NCI-H526 treated with DMSO at 0.1 percent for 48 hours (cell line): ENCODE measurements around the gene PCBP4.
A peak's percentile ranks its signal among the peaks of the same experiment; 100 is the strongest.
"Not testable (repeated sequence)": the region's sequence is repeated elsewhere in the genome, so short reads cannot be mapped to it uniquely, and the experiment has no call there.

ENCODE experiments used
- DNase-seq: peaks from one replicate; lab custom pipeline; 2025; lab: John Stamatoyannopoulos, UW

PCBP4 gene

DNA sequence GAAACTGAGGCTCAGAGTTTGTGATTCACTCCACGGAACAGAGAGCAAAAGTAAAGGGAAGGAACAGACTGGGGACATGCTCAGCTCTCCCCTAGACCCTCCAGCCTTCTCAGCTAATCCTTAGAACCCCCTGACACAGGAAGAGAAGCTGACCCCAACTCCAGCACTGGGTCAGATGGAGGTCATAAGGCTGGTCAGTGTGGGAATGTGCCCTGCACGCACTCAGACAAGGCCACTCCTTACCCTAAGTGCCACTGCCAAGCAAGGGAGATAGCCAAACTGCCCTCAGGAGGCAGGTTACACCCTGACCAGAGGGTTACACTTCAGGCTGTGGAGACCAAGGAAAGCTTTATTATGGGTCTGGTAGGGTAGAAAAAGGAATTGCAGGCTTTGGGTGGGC is 27.3 kb upstream of the PCBP4 start:
- no peak for DNase-seq

DNA sequence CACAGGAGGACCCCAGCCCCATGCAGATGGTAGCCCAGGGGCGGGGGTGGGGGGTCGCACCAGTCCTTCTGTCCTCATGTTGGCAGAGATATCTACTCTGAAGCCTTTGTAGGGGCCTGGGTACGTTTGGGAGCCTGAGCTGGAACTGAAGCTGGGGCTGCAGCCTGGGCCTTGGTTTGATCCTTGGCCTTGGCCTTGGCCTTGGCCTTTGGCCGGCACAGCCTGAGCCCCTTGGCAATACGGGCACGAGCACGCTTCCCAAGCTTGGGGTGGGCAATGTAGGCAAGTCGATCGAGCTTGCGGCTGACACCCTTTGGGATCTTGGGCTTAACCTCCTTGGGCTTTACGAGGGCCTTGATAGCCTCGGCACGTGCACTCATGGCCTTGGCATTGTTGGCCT is 26.4 kb upstream of the PCBP4 start:
- not testable (repeated sequence) for DNase-seq

GRCh38 chr3:51992017-51992682 is 24.9 kb upstream of the PCBP4 start:
- DNase-seq: no peak

DNA sequence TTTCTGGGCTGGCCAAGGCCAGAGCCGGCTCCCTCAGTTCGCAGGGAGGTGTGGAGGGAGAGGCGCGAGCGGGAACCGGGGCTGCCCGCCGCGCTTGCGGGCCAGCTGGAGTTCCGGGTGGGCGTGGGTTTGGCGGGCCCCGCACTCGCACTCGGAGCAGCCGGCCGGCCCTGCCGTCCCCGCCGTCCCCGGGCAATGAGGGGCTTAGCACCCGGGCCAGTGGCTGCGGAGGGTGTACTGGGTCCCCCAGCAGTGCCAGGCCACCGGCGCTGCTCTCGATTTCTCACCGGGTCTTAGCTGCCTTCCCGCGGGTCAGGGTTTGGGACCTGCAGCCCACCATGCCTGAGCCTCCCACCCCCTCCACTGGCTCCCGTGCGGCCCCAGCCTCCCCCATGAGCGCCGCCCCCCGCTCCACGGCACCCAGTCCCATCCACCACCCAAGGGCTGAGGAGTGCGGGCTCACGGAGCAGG is 23.3 kb upstream of the PCBP4 start:
- not testable (repeated sequence) for DNase-seq

DNA sequence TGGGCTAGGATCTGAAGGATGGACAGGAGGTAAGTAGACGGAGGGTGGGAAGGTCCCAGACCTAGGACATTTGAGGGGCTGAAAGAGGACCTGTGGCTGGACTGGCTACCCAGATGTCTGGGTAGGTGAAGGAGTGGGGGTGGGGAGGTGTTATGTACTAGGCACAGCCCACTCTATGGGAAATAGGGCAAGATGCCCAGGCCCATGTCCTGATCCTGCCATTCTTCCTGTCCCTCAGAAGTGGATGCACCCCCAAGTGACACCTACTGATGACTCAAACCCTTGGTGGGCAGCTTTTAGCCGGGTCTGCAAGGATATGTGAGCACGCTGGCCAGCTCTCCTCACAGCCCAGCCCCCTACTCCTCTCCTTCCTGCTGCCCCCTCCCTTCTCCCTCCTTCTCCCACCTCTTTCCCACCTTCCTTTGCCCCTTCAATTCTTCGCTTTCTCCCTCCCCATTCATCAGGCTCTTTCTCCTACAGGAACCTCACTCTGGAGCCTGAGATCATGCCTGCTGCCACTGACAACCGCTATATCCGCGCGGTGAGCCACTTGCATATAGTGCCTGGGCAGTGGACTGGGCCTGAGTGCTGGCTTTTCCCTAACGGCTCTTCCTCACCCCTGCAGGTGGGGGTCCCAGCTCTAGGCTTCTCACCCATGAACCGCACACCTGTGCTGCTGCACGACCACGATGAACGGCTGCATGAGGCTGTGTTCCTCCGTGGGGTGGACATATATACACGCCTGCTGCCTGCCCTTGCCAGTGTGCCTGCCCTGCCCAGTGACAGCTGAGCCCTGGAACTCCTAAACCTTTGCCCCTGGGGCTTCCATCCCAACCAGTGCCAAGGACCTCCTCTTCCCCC is 21.3 kb upstream of the PCBP4 start:
- DNase-seq: no peak

DNA sequence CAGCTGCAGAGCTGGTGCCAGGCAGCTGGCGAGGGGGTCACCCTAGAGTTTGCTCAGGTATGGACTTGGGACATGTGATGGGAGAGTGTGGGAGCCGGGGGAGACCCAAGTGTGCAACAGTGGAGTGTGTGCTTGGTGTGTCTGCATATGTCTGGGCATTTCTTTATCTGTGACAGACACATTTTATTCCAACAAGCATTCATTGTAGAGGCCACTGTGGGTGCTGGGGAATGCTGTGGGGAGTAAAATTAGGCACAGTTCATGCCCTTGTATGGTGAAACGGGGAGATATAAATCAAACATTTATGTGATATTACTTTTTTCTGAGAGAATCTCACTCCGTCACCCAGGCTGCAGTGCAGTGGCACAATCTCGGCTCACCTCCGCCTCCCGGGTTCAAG is 20.3 kb upstream of the PCBP4 start:
- DNase-seq: no peak

DNA sequence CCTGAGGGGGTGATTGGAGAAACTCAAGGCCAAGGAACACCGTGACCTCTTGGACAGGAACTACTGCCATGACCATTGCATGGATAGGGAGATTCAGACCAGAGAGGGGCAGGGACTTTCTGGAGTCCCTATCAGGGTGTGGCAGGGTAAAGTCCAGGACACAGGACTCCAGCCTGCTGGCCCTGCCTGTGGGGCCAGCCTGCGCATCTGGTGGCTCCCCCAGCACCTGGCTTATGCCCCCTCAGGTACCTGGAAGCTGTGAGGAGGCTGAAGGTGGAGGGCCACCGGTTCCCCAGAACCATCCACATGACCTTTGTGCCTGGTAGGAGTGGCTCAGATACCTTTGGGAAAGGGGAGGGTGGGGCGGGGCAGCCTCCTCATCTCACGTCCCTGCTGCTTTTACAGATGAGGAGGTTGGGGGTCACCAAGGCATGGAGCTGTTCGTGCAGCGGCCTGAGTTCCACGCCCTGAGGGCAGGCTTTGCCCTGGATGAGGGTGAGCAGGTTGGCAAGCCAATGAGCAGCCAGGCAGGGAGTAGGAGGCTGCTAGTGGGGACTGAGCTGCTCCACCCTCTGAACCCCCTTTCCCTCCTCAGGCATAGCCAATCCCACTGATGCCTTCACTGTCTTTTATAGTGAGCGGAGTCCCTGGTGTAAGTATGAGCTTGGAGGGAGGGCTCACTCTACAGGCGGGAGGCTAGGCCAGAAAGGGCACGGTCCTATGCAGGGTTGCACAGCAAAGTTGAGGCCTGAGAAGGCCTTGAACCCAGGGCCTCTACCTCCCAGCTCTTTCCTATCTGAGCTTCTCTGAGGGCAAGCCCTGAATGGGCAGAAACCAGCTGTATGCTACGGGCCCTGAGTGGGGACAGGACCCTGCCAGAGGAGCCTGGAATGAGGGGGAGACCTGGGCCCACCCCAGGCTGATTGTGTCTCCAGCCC is 19.0 kb upstream of the PCBP4 start:
- DNase-seq: no peak

GRCh38 chr3:51985063-51985462 is 17.8 kb upstream of the PCBP4 start:
- no peak for DNase-seq

- DNase-seq: no peak
Measured at GRCh38 chr3:51984269-51984647, 17.0 kb upstream of the PCBP4 start.

GRCh38 chr3:51983578-51984268 is 16.5 kb upstream of the PCBP4 start:
- no peak for DNase-seq

GRCh38 chr3:51982838-51983577 is 15.8 kb upstream of the PCBP4 start, which contains the start of gene ACY1:
TSS of gene ACY1 (plus strand) at chr3:51983535. CDS start at chr3:51984065, 530 bp downstream.
- DNase-seq: peak; percentile 69

- DNase-seq: peak; percentile 45
Measured at GRCh38 chr3:51982352-51982837, 15.1 kb upstream of the PCBP4 start.

DNA sequence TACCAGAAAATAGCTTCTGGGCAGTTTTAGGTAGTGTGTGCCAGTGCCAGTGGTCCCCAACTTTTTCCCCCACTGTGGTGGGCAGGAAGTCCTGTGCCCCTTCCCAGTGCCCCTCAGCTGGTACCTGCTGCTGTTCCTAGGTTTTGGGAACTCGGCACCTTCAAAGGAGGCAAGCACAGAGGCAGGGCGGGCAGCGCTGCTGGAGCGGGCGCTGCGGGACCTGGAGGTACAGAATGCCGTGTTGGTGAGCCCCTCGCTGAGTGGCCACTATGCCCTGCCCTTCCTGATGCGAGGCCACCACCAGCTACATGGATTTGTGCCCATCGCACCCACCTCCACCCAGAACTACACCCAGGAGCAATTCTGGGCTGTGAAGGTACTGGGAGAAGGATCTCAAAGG is 13.0 kb upstream of the PCBP4 start:
- no peak for DNase-seq

DNA sequence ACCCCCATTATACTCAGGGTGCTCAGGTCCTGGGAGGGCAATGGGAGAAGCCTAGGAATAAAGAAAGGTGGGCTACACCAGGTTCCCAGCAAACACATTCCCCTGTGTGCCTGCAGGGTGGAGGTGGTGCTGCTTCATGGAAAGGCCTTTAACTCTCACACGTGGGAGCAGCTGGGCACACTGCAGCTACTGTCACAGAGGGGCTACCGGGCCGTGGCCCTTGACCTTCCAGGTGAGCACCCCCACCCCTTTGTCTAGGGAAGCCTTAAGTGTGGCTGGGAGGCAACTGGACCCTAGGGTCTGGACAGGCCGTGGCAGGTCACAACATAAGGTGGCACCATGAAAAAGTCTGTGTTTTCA is 10.9 kb upstream of the PCBP4 start:
- DNase-seq: no peak

GRCh38 chr3:51977446-51978142 is 10.3 kb upstream of the PCBP4 start:
- DNase-seq: no peak

- no peak for DNase-seq
Measured at GRCh38 chr3:51975852-51976549, 8.7 kb upstream of the PCBP4 start.

DNA sequence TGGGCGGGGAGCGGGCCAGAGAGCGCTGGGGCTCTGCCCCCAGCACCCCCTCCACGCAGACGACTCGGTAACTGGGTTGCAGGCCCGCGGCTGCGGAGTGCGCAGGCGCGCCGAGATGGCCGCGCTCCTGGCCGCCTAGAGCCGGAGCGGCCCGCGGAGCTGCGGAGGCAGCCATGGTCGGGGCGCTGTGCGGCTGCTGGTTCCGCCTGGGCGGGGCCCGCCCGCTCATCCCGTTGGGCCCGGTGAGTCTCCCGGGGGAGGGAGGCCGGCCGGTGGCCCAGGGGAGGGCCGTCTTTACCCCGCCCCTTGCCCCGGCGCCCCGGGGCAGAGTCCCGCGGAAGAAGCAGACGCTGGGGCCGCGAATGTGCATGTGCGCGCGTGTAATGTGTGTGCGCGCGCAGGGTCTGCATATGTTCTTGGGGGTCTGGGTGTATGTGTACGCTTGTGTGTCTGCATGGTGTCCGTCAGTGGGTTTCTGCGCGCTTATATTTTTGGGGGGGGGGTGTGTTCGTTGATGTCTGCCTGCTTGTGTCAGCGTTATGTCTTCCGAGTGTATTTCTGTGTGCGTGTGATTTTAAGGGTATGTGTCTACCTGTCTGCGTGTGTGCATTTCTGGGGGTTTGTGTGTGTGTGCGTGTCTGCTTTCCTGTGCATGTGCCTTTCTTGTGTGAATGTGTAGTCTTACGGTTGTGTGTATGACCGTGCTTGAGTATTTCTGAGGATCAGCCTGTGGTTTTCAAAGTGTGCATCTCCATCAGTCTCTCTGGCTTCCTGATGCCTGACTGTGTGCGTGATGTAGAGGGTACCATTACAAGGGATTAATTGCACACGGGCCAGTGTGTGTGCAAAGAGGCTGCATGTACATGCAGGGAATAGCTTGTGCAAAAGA is 8.0 kb upstream of the PCBP4 start, which contains the start of gene ABHD14A:
Gene ABHD14A, plus strand, starts transcription at position 102 of the 889 bp plus-strand sequence. Its CDS starts 72 bp downstream, at position 174.
- DNase-seq: peak; percentile 65

GRCh38 chr3:51974277-51974962 is 7.2 kb upstream of the PCBP4 start:
- DNase-seq: no peak
